ENCODE data around the gene NPAS2. TPM values are rescaled to one million over a fixed set of nuclear protein-coding genes. Genes with fewer than 3 reads are reported as not detected.

The NPAS2 gene
- total RNA-seq, 2 donors from 2014 or later: 24.2 to 45.8 TPM

GRCh38 chr2:101018934-101019333 is 199.0 kb downstream of the NPAS2 start:
- Histone ChIP-seq H3K27me3 (replicated peaks; ENCODE audit: insufficient read depth) (no peaks in the 10 kb centered on the region), H3K9me3 (no peaks in the 10 kb centered on the region), H3K4me3 (no peak overlapping the region), H3K4me1 (replicated peaks) (no peaks in the 10 kb centered on the region), H3K27ac (no peak overlapping the region), H3K36me3 (peaks cover 0 to 6% of the 10 kb centered on the region in 2 donors)
- WGBS: 56% methylated on average over 8 of the region's 8 CpGs
- no peak for TF ChIP-seq POLR2A (IDR thresholded peaks at IDR 0.05)
- TF ChIP-seq POLR2AphosphoS5 (IDR thresholded peaks at IDR 0.05): no peak
- no peak for TF ChIP-seq CTCF (IDR thresholded peaks at IDR 0.05)
- intact Hi-C loops (cut with DNase I): no loop called here
- no peak for DNase-seq (ENCODE audit: low spot score)

GRCh38 chr2:101022221-101022620 is 202.3 kb downstream of the NPAS2 start:
- H3K4me3 ChIP-seq: no peak overlapping the region
- intact Hi-C loops (cut with DNase I): no loop called here
- peaks cover 2 to 6% of the 10 kb centered on the region in 2 donors for H3K36me3 ChIP-seq
- no peaks in the 10 kb centered on the region for H3K9me3 ChIP-seq
- TF ChIP-seq CTCF (IDR thresholded peaks at IDR 0.05): no peak
- no peak for TF ChIP-seq POLR2AphosphoS5 (IDR thresholded peaks at IDR 0.05)
- TF ChIP-seq POLR2A (IDR thresholded peaks at IDR 0.05): no peak
- no peak for DNase-seq (ENCODE audit: low spot score)
- 92% methylated on average over 16 of the region's 16 CpGs for WGBS
- peaks cover 6% of the 10 kb centered on the region for H3K4me1 ChIP-seq (replicated peaks)
- H3K27ac ChIP-seq: no peak overlapping the region
- H3K27me3 ChIP-seq (replicated peaks; ENCODE audit: insufficient read depth): no peaks in the 10 kb centered on the region

GRCh38 chr2:101023327-101024107 is 203.6 kb downstream of the NPAS2 start:
- H3K27ac ChIP-seq: no peak overlapping the region
- no peaks in the 10 kb centered on the region for H3K27me3 ChIP-seq (replicated peaks; ENCODE audit: insufficient read depth)
- DNase-seq (ENCODE audit: low spot score): no peak
- TF ChIP-seq CTCF (IDR thresholded peaks at IDR 0.05) (no peak), POLR2AphosphoS5 (IDR thresholded peaks at IDR 0.05) (no peak), POLR2A (IDR thresholded peaks at IDR 0.05) (no peak)
- peaks cover 2 to 6% of the 10 kb centered on the region in 2 donors for H3K36me3 ChIP-seq
- H3K4me3 ChIP-seq: no peak overlapping the region
- intact Hi-C loops (cut with DNase I): no loop called here
- H3K4me1 ChIP-seq (replicated peaks): peaks cover 6% of the 10 kb centered on the region
- WGBS: 98% methylated on average over 6 of the region's 6 CpGs
- H3K9me3 ChIP-seq: no peaks in the 10 kb centered on the region

- 88% methylated on average over 6 of the region's 6 CpGs for WGBS
- peaks cover 2 to 6% of the 10 kb centered on the region in 2 donors for H3K36me3 ChIP-seq
- no peak overlapping the region for H3K27ac ChIP-seq
- TF ChIP-seq CTCF (IDR thresholded peaks at IDR 0.05) (no peak), POLR2AphosphoS5 (IDR thresholded peaks at IDR 0.05) (no peak), POLR2A (IDR thresholded peaks at IDR 0.05) (no peak)
- H3K4me1 ChIP-seq (replicated peaks): peaks cover 6% of the 10 kb centered on the region
- no peak for DNase-seq (ENCODE audit: low spot score)
- H3K27me3 ChIP-seq (replicated peaks; ENCODE audit: insufficient read depth): no peaks in the 10 kb centered on the region
- H3K4me3 ChIP-seq: no peak overlapping the region
- no peaks in the 10 kb centered on the region for H3K9me3 ChIP-seq
- intact Hi-C loops (cut with DNase I): no loop called here
Measured at GRCh38 chr2:101025561-101025960, 205.6 kb downstream of the NPAS2 start.

GRCh38 chr2:101026253-101026701 is 206.3 kb downstream of the NPAS2 start:
- Histone ChIP-seq H3K4me1 (replicated peaks) (peaks cover 6% of the 10 kb centered on the region), H3K27ac (no peak overlapping the region), H3K36me3 (peaks cover 2% of the 10 kb centered on the region in 2 donors), H3K4me3 (no peak overlapping the region), H3K9me3 (no peaks in the 10 kb centered on the region), H3K27me3 (replicated peaks; ENCODE audit: insufficient read depth) (no peaks in the 10 kb centered on the region)
- intact Hi-C loops (cut with DNase I): no loop called here
- DNase-seq (ENCODE audit: low spot score): no peak
- WGBS: 38% methylated on average over 9 of the region's 9 CpGs
- no peak for TF ChIP-seq POLR2AphosphoS5 (IDR thresholded peaks at IDR 0.05)
- no peak for TF ChIP-seq POLR2A (IDR thresholded peaks at IDR 0.05)
- TF ChIP-seq CTCF (IDR thresholded peaks at IDR 0.05): no peak
